Ovary (tissue), 9 donors: Measurements from ENCODE around the gene ELP4. TPM values are rescaled to one million over a fixed set of nuclear protein-coding genes. Genes with fewer than 3 reads are reported as not detected.
"Not testable (repeated sequence)": the region's sequence is repeated elsewhere in the genome, so short reads cannot be mapped to it uniquely, and the experiment has no call there.

Experiments used
- DNase-seq, 5 donors: peaks; one replicate each; pipeline ENCODE4 v3.0.0-alpha.2; 2019 to 2020
- H3K27ac ChIP-seq, 2 donors: fragments of 200-600 bp; one replicate each; pipeline versions ENCODE4 v1.5.1 to v1.8.0; 2019 to 2022
- H3K27me3 ChIP-seq: fragments of 200-600 bp; one replicate; pipeline ENCODE4 v1.8.0; 2022
- H3K36me3 ChIP-seq: fragments of 200-600 bp; sonication (generic); one replicate; pipeline ENCODE4 v1.5.1; 2019
- H3K4me1 ChIP-seq: one replicate; pipeline ENCODE4 v1.8.1; 2013; ENCODE audit warnings: mild to moderate bottlenecking, moderate library complexity; ENCODE audit not compliant: insufficient read depth
- H3K4me3 ChIP-seq: fragments of 200-600 bp; sonication (generic); one replicate; pipeline ENCODE4 v1.5.1; 2017
- H3K9me3 ChIP-seq, 2 donors: fragments of 200-600 bp in 1 of 2; sonication (generic) in 1 of 2; one replicate each; pipeline versions ENCODE4 v1.5.1 to v1.8.1; 2013 to 2019; ENCODE audit warnings: mild to moderate bottlenecking in 1 of 2, moderate library complexity in 1 of 2
- EP300 ChIP-seq: sonication (generic); formaldehyde crosslinking; IDR thresholded peaks from one replicate; pipeline ENCODE4 v1.6.1; 2017; ENCODE audit warnings: antibody characterized with exemption
- POLR2A ChIP-seq: fragments of 450-650 bp; IDR thresholded peaks from one replicate; pipeline ENCODE4 v1.6.1; 2017; ENCODE audit warnings: antibody characterized with exemption, mild to moderate bottlenecking, moderate library complexity
- WGBS, 3 donors: extraction: QIAGEN DNeasy Blood & Tissue Kit in 1 of 3; methylation state at CpG; one replicate each; pipeline versions ENCODE4 v1.1.5 to v1.1.7; 2013 to 2017; 5-methylcytosine and 5-hydroxymethylcytosine counted together
- intact Hi-C, 4 donors: fragments of 100-400 bp; cut with DNase I; formaldehyde crosslinking; loops; one replicate each; pipeline versions ENCODE4 v1.11.0 to v1.15.1; 2022 to 2023
- polyA plus RNA-seq, 2 donors: library from polyadenylated mRNA; stranded (reverse); fragments of 200-250 nt in 1 of 2; fragments of 350-450 nt in 1 of 2; fragmentation: Illumina TruSeq in 1 of 2; extraction: RNeasy Lipid Tissue Mini Kit (QIAGEN cat#74804) in 1 of 2; gene quantifications; one replicate each; pipeline ENCODE4 v1.2.3, GENCODE V29; 2013 to 2014
- total RNA-seq, 7 donors: library from RNA; depleted of rRNA in 2 of 7; stranded (reverse); fragments of >200 nt in 2 of 7; fragmentation: NEBNext Ultra II Directional in 3 of 7; extraction: Animal tissue kit (Norgen Biotek cat#: 25700) in 3 of 7; gene quantifications; one replicate each; pipeline versions ENCODE4 v1.1.0 to v1.2.4, GENCODE V29; 2016 to 2023
- TF ChIP-seq, protein P1 (sequence below), 3 donors: fragments of 450-650 bp in 2 of 3; fragments of 200-600 bp in 1 of 3; IDR thresholded peaks; one replicate each; pipeline versions ENCODE4 v1.5.1 to v1.8.0; 2016 to 2022; ENCODE audit warnings: antibody characterized with exemption in 3 of 3, mild to moderate bottlenecking in 1 of 3
- donor health status: DM: no; HTN: no; CAD: no; lungs with moderate emphysema.
- donor health status: DM: no; HTN: no; CAD: no.
- donor health status: Bipolar disorder and iron deficiency.
- donor health status: DM: yes; HTN: yes; CAD: no.
- donor health status: DM: no; HTN: no; CAD: no.
- donor health status: DM: yes; HTN: yes; CAD: no.

Gene ELP4
- total and polyA plus RNA-seq, 9 donors = 9.7 to 25.8 (median 13.8) TPM

- WGBS, 3 donors = 9 to 17% (median 15%) methylated on average over 2 of the region's 2 CpGs
- Histone ChIP-seq H3K4me3 (no peak overlapping the region), H3K9me3 (no peaks in the 10 kb centered on the region), H3K27me3 (no peaks in the 10 kb centered on the region), H3K4me1 (no peaks in the 10 kb centered on the region), H3K36me3 (no peaks in the 10 kb centered on the region), H3K27ac (no peak overlapping the region)
- DNase-seq = no peak
- intact Hi-C loops = no loop called here
- TF ChIP-seq POLR2A (no peak), EP300 (no peak)
- TF ChIP-seq, protein P1, sequence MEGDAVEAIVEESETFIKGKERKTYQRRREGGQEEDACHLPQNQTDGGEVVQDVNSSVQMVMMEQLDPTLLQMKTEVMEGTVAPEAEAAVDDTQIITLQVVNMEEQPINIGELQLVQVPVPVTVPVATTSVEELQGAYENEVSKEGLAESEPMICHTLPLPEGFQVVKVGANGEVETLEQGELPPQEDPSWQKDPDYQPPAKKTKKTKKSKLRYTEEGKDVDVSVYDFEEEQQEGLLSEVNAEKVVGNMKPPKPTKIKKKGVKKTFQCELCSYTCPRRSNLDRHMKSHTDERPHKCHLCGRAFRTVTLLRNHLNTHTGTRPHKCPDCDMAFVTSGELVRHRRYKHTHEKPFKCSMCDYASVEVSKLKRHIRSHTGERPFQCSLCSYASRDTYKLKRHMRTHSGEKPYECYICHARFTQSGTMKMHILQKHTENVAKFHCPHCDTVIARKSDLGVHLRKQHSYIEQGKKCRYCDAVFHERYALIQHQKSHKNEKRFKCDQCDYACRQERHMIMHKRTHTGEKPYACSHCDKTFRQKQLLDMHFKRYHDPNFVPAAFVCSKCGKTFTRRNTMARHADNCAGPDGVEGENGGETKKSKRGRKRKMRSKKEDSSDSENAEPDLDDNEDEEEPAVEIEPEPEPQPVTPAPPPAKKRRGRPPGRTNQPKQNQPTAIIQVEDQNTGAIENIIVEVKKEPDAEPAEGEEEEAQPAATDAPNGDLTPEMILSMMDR (IDR thresholded peaks at IDR 0.05) = no peak
Observed at GRCh38 chr11:31558001-31558400, 48.4 kb downstream of the ELP4 start.

GRCh38 chr11:31560842-31561476 lies 51.4 kb downstream of the ELP4 start:
- WGBS, 3 donors = 97 to 100% (median 98%) methylated on average over 1 of the region's 1 CpG
- no peak for DNase-seq
- H3K4me1 ChIP-seq = no peaks in the 10 kb centered on the region
- H3K36me3 ChIP-seq = no peaks in the 10 kb centered on the region
- intact Hi-C loops = no loop called here
- no peak overlapping the region for H3K4me3 ChIP-seq
- no peaks in the 10 kb centered on the region for H3K9me3 ChIP-seq
- no peaks in the 10 kb centered on the region for H3K27me3 ChIP-seq
- H3K27ac ChIP-seq = no peak overlapping the region
- no peak for TF ChIP-seq POLR2A
- TF ChIP-seq, protein P1 (IDR thresholded peaks at IDR 0.05) = no peak
- TF ChIP-seq EP300 = no peak

DNA sequence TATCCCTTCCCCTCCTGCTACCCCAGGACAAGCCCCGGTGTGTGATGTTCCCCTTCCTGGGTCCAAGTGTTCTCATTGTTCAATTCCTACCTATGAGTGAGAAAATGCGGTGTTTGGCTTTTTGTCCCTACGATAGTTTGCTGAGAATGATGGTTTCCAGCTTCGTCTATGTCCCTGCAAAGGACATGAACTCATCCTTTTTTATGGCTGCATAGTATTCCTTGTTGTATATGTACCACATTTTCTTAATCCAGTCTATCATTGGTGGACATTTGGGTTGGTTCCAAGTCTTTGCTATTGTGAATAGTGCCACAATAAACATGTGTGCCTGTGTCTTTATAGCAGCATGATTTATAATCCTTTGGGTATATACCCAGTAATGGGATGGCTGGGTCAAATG lies 55.0 kb downstream of the ELP4 start:
- DNase-seq, H3K4me3 ChIP-seq, H3K9me3 ChIP-seq, intact Hi-C loops, H3K27ac ChIP-seq, H3K4me1 ChIP-seq, H3K27me3 ChIP-seq, H3K36me3 ChIP-seq: not testable (repeated sequence)
- 93 to 98% (median 95%) methylated on average over 4 of the region's 4 CpGs for WGBS, 3 donors

- H3K9me3 ChIP-seq, DNase-seq, intact Hi-C loops, H3K27me3 ChIP-seq, H3K4me1 ChIP-seq, H3K36me3 ChIP-seq, H3K4me3 ChIP-seq, H3K27ac ChIP-seq: not testable (repeated sequence)
- 78 to 91% (median 82%) methylated on average over 4 of the region's 4 CpGs for WGBS, 3 donors
Observed at GRCh38 chr11:31574133-31574532, 64.6 kb downstream of the ELP4 start.

DNA sequence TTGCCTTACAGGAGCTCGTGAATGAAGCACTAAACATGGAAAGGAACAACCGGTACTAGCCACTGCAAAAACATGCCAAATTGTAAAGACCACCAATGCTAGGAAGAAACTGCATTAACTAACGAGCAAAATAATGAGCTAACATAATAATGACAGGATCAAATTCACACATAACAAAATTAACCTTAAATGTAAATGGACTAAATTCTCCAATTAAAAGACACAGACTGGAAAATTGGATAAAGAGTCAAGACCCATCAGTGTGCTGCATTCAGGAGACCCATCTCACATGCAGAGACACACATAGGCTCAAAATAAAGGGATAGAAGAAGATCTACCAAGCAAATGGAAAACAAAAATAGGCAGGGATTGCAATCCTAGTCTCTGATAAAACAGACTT lies 66.2 kb downstream of the ELP4 start:
- H3K4me1 ChIP-seq, H3K27me3 ChIP-seq, H3K27ac ChIP-seq, DNase-seq, H3K36me3 ChIP-seq, H3K4me3 ChIP-seq, H3K9me3 ChIP-seq, intact Hi-C loops: not testable (repeated sequence)
- WGBS, 3 donors = 95 to 97% (median 96%) methylated on average over 3 of the region's 3 CpGs

- H3K4me3 ChIP-seq, H3K27ac ChIP-seq, H3K36me3 ChIP-seq, H3K9me3 ChIP-seq, H3K27me3 ChIP-seq, H3K4me1 ChIP-seq, intact Hi-C loops, DNase-seq: not testable (repeated sequence)
- 96 to 97% (median 97%) methylated on average over 3 of the region's 3 CpGs for WGBS, 3 donors
Observed at GRCh38 chr11:31579412-31579811, 69.8 kb downstream of the ELP4 start.

- TF ChIP-seq EP300 (no peak), POLR2A (no peak)
- TF ChIP-seq, protein P1 (IDR thresholded peaks at IDR 0.05) = no peak
- no peak overlapping the region for H3K4me3 ChIP-seq
- H3K27ac ChIP-seq = no peak overlapping the region
- intact Hi-C loops = no loop called here
- H3K36me3 ChIP-seq = no peaks in the 10 kb centered on the region
- no peaks in the 10 kb centered on the region for H3K9me3 ChIP-seq
- DNase-seq = no peak
- no peaks in the 10 kb centered on the region for H3K27me3 ChIP-seq
- 39 to 59% (median 46%) methylated on average over 1 of the region's 1 CpG for WGBS, 3 donors
- no peaks in the 10 kb centered on the region for H3K4me1 ChIP-seq
Observed at GRCh38 chr11:31582697-31583096, 73.1 kb downstream of the ELP4 start.
